HL-60 (cell line): ENCODE data around the gene CGRRF1.

ENCODE experiments used
- SPI1 ChIP-seq: IDR thresholded peaks from 2 replicates; pipeline ENCODE4 v1.6.1; 2012; ENCODE audit warnings: low read depth, mild to moderate bottlenecking, borderline replicate concordance
- TF ChIP-seq, protein P1 (sequence below): IDR thresholded peaks from one replicate; pipeline ENCODE4 v1.5.1; 2011; ENCODE audit warnings: low read length, control low read depth, inconsistent platforms; ENCODE audit not compliant: insufficient read depth
- TF ChIP-seq, protein P2 (sequence below): IDR thresholded peaks from 2 replicates; pipeline ENCODE4 v1.6.1; 2012; ENCODE audit warnings: low read depth; ENCODE audit not compliant: insufficient replicate concordance

DNA sequence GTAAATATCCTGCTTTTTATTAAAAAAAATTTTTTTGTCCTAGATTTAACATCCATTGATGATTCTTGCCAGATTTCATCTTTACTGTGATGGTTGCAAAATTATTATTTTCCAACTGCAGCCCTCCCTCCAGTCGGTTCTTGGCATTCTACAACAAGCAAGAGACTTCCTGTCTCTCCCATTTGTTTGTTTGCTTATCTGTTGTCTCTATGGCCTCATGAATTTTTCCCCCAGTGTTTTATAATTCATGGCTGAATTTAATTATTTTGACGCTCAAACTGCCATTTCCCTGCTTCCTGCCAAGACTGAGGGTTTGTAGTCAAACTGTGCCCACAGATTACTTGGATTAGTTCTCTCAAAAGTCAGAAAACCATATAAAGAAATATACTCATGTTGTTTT, 25.9 kb downstream of the CGRRF1 start:
- TF ChIP-seq, protein P1, sequence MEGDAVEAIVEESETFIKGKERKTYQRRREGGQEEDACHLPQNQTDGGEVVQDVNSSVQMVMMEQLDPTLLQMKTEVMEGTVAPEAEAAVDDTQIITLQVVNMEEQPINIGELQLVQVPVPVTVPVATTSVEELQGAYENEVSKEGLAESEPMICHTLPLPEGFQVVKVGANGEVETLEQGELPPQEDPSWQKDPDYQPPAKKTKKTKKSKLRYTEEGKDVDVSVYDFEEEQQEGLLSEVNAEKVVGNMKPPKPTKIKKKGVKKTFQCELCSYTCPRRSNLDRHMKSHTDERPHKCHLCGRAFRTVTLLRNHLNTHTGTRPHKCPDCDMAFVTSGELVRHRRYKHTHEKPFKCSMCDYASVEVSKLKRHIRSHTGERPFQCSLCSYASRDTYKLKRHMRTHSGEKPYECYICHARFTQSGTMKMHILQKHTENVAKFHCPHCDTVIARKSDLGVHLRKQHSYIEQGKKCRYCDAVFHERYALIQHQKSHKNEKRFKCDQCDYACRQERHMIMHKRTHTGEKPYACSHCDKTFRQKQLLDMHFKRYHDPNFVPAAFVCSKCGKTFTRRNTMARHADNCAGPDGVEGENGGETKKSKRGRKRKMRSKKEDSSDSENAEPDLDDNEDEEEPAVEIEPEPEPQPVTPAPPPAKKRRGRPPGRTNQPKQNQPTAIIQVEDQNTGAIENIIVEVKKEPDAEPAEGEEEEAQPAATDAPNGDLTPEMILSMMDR, result no peak
- TF ChIP-seq, protein P2, sequence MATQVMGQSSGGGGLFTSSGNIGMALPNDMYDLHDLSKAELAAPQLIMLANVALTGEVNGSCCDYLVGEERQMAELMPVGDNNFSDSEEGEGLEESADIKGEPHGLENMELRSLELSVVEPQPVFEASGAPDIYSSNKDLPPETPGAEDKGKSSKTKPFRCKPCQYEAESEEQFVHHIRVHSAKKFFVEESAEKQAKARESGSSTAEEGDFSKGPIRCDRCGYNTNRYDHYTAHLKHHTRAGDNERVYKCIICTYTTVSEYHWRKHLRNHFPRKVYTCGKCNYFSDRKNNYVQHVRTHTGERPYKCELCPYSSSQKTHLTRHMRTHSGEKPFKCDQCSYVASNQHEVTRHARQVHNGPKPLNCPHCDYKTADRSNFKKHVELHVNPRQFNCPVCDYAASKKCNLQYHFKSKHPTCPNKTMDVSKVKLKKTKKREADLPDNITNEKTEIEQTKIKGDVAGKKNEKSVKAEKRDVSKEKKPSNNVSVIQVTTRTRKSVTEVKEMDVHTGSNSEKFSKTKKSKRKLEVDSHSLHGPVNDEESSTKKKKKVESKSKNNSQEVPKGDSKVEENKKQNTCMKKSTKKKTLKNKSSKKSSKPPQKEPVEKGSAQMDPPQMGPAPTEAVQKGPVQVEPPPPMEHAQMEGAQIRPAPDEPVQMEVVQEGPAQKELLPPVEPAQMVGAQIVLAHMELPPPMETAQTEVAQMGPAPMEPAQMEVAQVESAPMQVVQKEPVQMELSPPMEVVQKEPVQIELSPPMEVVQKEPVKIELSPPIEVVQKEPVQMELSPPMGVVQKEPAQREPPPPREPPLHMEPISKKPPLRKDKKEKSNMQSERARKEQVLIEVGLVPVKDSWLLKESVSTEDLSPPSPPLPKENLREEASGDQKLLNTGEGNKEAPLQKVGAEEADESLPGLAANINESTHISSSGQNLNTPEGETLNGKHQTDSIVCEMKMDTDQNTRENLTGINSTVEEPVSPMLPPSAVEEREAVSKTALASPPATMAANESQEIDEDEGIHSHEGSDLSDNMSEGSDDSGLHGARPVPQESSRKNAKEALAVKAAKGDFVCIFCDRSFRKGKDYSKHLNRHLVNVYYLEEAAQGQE, result no peak
- TF ChIP-seq SPI1, result no peak
